Nucleus accumbens (tissue), 56 donors: ENCODE data around the gene CCDC83.
"Not testable (repeated sequence)": the region's sequence is repeated elsewhere in the genome, so short reads cannot be mapped to it uniquely, and the experiment has no call there.

ENCODE experiments used
- DNase-seq, 56 donors: peaks; one replicate each; lab custom pipeline; 2025; lab: John Stamatoyannopoulos, UW

Gene CCDC83

DNA sequence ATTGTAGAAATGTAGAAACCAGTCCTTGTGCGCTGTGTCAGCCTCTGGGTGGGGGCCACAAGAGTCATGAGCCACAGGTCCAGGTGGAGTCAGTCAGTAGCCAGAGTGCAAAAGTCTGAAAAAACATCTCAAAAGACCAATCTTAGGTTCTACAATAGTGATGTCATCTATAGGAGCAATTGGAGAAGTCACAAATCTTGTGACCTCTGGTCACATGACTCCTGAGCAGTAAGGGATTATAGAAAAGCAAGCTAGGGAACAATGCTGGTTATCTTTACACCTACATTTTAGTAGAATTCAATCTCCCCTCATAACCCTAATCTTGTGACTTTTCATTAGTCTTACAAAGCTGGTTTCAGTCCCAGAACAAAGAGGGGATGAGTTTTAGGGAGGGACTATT, 82.7 kb downstream of the CCDC83 start:
- no peak for DNase-seq

DNA sequence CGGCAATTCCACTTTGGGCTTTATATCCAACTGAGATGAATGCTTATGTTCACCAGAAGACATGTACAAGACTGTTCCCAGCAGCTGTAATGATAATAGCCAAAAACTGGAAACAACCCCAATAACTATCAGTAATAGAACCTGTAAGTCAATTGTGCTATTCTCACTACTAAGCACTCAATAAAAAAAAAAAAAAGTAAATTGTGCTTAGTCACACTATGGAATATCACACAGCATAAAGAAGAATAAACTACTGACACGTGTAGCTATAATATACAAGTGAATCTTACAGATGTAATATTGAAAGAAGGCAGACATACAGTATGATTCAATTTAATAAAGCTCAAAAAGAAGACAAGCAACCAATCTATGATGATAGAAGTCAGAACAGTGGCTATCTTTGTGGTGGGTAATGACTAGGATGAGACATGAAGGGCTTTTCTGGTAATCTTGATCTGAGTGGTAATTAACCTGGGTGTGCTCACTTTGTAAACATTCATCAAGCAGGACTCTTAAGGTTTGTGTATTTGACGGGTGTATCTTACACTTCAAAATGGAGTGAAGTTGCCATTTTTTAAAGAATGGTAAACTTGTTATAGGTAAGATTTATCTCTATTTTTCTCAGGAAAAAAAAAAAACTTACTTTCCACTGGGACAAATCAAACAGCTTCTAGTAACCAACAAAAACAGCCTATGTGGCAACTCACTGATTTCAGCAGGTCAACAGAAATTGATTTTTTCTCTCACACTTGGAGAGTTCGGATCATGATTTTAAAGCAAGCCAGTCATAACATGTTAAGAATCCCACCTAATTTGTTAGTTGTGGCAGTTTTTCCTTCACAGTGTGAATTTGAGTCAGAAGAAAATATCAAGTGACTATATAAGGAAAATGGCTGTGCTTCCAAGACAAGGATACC, 84.2 kb downstream of the CCDC83 start:
- DNase-seq, result no peak

DNA sequence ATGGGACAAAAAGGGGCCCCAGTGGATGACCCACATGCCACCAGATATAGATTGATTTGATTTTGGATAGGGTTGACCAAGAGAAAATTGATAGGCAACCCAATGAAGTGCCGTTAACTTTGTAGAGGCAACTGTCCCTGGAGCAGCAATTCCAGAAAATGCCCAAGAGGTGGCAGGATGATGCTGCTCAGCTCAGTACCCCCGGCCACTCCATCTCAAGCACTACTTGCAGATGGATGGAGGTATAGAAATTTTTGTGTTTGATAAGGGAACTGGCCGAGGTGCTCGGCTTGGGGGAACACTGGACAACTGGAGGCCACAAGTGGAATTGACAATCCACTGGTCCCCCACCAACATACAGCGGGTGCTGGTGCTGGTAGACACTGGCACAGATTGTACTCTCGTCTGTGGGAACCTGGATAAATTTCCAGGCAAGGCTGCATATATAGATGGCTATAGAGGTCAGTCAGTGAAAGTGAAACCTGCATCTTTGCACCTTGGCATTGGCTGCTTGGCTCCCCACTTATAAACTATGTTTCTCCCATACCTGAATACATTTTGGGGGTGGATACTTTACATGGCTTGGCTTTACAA, 86.3 kb downstream of the CCDC83 start:
- peak in 42 of 56 donors; percentile 2 to 75 (median 30) for DNase-seq

DNA sequence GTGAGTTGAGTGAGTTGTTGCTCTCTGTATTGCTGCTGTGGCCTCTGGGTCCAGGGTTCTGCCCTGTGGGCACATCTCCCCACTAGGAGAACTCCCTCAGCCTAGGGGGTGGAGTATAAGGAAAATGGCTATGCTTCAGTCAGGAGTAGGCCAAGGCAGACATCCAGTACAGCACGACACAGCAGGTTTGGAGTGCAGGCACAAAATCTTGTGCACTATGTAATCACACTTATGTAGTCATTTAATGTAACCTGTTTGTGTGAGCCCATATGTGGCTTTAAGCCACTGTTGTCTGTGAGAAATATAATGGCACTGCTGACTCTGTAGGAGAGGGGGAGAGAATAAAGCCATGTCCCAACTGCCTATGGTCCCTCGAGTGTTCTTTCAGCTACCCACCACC, 90.1 kb downstream of the CCDC83 start:
- no peak for DNase-seq

DNA sequence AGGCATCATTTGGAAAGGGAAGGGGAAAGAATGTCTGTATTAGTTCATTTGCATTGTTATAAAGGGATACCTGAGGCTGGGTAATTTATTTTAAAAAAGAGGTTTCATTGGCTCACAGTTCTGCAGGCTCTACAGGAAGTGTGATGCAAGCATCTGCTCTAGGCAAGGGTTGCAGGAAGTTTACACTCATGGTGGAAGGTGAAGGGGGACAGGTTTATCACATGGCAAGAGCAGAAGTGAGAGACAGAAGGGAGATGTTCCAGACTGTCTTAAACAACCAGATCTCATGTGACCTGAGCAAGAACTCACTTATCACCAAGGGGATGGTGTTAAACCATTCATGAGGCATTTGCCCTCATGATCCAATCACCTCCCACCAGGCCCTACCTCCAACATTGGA, 90.6 kb downstream of the CCDC83 start:
- no peak for DNase-seq

DNA sequence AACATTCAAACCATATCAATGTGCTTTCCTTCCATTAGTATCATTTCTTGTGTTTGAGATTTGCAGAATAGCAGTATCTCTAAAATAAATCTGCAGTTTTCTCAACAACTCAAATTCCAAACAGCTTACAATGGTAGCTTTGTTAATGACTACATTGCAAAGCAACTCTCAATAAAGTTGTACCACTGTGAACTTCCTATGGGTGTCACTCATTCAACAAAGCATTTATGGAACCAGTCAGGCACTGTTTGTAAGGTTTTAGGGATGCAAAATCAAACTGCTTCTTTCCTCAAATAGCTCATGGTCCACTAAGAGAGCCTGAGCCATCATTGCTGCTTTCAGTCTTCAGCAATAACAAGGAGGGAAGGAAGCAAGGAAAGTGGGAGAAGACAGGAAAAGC, 91.0 kb downstream of the CCDC83 start:
- no peak for DNase-seq

DNA sequence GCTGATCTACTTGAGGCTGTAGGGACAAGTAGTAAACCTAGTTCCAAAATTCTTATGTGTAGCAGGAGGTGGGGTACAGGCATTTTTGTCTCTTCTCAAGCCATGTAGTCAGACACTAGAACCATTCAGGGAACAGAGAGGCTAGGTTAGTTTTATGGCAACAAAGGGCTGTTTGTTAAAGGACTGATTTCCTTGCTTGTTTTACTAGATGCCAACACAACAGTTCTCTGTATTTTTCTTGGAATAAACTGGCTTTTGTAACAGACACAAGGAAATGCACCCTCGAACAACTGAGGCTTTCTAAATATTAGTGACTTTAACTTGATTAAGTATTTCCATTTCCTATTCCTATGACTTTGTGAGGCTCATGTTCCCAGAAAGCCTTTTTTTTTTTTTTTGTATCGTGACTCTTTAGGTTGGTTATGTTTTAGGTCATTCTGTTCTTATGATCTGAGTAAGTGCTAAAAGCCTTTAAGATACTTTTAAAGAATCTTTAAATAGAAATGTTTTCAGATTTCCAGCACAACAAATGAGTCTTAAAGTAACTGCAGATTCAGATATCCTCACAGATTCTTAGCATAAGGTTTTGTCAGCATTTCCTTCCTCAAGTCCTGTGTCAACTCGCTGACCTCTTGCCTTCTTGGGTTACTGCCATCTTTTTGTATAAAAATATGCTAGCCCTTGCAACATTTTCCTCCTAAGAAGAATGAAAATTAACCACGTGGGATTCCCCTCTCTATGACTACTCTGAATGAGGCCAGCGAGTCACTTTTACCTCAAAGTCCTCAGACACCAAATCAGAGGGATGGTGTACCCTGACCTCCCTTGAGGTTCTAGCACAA, 92.5 kb downstream of the CCDC83 start:
- DNase-seq, result peak in 11 of 56 donors; percentile 6 to 51 (median 14)

DNA sequence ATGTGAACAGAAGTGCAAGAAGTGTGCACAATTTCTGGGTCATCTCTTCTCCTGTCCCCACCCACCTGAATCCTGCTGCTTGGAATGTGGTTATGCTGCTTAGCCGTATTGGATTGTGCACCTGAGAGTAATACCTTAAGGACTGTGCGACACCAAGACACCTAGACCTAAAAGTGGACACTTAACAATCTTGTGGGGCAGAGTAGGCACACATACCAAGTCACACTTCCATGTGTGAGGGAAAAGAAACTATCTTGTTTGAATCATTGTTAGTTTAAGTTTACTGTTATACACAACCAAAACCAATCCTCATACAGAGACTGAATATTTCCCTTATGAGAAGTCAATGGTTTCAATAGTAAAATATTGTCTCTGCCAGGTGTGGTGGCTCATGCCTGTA, 93.7 kb downstream of the CCDC83 start:
- DNase-seq, result no peak

DNA sequence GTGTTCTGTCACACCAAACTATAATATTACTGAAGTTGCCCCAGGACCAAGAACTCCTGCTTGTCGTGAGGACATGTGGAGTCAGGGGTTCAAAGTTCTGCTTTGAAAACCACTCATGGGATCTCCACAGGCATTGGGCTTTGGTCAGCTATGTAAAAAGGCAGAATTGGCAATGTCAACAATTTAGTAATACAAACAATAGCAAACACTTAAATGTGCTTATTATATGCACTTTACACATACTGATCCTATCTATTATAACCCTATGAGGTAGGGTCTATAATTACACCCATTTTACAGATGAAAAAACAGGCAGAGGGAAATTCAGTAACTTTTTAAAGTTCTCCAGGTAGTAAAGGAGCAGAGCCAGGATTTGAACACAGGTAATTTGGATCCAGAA, 94.6 kb downstream of the CCDC83 start:
- no peak for DNase-seq

DNA sequence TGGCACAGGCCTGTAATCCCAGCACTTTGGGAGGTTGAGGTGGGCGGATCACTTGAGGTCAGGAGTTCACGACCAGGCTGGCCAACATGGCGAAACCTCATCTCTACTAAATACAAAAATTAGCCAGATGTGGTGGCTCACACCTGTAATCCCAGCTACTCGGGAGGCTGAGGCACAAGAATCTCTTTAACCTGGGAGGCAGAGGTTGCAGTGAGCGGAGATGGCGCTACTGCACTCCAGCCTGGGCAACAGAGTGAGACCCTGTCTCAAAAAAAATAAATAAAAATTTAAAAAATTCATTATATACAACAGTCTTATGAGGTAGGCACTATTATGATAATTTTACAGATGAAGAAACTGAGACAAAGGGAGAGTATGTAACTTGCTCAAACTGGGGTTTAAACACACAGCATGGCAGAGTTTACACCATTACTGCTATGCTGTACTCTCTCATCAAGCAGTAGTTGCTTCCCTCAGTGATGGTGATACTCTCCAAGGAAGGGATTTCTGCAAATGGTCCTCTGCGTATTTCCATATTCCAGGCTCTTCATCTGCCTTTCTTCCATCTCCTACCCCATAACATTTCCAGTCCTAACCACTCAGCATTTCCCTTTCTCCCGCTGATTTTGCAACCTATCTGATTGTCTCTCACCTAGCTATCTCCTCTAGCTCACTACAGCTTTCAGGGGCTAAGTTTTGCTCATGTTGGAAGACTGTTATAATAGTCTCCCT, 95.3 kb downstream of the CCDC83 start:
- no peak for DNase-seq

DNA sequence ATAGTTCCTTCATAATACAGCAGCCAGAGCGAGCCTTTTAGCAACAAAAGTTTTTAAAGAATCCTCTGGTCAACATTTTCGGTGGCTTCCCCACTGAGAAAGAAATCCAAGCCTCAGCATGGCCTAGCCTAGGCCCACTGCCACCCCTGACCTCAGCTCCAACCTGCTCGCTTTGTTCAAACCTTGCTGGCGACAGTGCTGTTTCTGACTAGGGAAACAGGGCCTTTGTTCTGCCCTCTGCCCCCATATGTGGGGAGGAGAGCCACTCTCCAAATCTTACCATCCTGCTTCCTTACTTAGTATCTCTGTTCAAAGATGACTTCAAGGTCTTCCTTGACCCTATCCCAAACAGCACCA, 95.8 kb downstream of the CCDC83 start:
- no peak for DNase-seq

DNA sequence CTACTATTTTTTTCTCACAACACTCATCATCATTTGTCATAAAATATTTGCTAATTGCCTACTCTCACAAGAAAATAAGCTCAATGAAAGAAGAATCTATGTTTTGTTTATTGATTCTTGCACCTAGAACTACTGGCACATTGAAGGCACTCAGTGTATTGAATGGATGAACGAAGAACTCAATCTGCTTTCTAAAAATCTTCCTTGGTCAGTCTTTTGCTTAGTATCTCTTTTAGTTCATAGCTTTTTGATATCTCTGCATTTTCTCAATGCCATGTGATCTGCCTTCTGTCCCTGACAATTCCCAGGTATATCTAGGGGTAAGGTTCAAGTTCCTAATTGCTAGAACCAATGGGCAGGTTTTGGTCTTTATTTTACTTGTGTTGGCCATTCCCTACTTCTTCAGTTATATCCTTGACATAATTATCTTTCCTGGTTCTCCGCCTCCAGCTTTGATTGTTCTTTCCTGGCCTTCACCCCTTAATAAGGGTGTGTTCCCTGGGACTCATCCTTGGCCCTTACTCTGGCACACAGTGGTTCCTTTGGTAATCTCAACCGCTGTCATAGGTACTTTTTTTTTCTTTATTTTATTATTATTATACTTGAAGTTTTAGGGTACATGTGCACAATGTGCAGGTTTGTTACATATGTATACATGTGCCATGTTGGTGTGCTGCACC, 96.4 kb downstream of the CCDC83 start:
- no peak for DNase-seq

DNA sequence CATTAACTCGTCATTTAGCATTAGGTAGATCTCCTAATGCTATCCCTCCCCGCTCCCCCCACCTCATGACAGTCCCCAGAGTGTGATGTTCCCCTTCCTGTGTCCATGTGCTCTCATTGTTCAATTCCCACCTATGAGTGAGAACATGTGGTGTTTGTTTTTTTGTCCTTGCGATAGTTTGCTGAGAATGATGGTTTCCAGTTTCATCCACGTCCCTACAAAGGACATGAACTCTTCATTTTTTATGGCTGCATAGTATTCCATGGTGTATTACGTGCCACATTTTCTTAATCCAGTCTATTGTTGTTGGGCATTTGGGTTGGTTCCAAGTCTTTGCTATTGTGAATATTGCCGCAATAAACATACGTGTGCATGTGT, 96.9 kb downstream of the CCDC83 start:
- not testable (repeated sequence) for DNase-seq

DNA sequence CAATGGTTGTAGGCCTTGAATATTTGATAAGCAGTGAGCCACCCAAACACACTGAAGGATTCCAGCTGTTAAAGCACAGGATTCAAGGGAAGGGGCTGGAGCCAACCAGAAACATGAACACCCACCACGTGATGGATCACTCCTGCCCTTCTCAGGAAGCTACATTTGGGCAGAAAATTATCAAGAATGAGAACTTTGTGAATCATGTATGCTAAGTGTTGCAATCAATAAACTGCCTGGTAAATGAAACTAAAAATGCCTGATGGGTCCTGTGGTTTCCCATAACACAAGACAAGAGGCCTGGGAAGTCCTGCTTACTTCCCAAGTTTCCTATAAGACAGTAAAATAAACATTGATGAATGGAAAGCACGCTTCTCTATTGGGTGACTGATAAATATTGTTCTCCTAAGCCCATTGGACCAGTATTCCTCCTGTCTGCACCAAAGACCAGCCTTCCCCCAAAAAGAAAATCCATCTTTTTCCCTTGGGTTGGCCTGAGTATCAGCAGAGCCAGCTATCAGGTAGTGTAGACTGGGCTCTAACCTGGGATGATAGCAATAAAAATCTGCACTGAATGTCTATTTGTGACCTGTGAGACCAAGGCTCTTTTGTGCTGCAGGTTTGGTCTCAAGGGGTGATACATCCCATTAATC, 98.4 kb downstream of the CCDC83 start:
- no peak for DNase-seq

DNA sequence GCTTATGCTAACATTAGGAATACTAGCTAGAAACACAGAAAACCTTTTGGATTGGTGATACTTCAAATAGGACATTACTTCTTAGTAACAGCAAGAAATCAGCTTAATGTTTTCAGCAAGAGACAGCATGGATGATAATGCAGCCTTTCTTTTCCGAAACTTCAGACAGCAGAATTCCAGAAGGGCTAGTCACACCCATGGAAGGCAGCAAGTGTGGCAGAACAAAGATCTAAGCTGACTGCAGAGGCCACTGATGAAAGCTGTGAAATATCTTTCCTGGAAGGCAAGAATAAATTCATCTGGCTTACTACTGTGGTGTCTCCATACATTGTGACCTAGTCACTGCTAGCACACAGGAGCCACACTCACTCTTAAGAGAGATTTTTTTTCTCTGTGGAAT, 100.3 kb downstream of the CCDC83 start:
- no peak for DNase-seq

DNA sequence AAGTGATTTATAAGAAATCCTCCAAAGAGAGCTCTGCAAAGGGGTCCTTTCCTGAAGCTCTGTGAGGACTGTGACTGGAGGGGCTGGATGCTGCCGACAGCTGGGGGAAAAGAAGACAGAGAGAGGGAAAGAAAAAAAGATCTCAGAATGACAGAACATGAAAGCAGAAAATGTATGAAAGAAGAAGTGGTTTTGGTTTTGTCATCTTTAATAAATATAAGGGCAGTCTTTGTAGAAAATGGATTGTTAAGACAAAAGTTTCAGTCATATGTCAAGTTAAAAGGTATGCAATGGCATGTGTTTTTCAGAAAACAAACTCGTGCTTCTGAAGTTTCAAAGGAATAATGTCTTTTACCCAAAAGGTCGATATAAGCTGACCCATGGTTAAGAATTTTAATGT, 105.5 kb downstream of the CCDC83 start:
- DNase-seq, result no peak

DNA sequence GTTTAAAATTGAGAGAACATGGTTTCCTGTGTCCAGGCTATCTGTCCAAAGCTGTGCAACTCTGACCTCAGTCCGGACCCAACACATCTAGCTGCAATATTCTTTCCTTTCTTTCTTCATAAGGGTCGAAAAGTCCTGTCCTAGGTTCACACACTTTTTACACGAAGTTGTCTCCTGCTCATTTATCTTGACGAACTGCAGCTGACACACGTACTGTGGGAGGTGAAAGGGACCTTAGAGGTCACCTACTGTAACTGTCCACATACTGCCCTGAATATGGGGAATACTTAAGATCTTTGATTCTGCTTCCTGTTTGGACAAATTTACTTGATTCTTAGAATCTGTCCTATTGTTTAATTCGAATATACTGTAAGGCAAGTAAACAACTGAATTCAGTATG, 105.9 kb downstream of the CCDC83 start:
- no peak for DNase-seq

DNA sequence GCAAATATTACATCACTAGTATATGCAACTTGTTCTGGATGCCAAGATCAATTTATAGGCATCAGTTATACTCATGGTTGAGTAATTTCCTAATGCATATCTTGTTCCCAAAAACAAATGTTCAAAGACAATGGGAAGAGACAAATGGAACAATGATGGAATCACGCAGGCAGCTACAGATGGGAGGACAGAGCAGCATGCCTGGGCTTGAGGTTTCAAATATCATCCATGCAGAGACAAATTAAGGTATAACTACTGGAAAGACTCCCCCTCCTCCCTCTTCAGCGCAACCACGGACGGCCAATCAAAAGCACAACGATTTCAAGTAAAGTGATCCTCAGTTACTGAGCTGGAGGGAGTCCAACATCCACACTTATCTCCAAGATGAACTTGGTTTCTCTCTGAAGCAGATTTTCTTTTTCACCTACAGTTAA, 106.8 kb downstream of the CCDC83 start:
- DNase-seq, result no peak

DNA sequence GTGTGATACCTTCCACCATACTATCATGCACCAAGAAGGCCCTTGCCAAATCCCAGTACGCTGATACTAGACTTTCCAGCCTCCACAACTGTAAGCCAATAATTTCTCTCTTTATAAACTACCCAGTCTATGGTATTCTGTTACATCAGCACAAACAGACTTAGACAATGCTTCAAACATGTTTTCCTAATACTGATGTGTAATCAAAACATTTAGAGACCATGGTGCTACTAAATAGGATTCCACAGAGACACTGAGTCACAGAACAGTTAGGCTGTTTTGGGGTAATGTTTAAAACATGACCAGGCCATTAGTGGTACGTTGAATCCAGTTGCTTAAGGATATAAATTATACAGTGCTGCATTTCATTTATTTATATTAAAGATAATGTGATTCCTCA, 110.0 kb downstream of the CCDC83 start:
- DNase-seq, result no peak

DNA sequence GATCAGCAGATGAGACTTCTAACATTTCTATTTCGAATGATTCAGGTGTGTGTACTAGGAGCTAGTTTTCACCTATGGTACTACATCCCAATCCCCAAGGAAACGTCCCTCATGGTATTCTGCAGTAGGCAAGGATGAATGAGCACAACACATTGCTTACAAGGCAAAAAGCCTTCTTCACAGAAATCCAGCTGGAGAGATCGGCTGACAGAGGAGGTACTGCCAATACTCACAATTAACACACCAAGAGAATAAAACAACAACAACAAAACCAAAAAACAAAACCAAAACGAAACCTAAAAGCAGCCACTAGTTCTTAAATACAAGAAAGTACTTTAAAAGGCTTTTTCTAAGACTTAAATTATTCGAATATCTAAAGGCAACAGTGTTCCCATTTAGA, 112.3 kb downstream of the CCDC83 start:
- peak in 9 of 56 donors; percentile 7 to 47 (median 24) for DNase-seq
